H1 (cell line): ENCODE measurements around the gene GLP1R. TPM values are rescaled to one million over a fixed set of nuclear protein-coding genes. Genes with fewer than 3 reads are reported as not detected.

Source experiments
- CTCF ChIA-PET: fragments of 300-600 bp; sonication (Branson Sonifier 250); formaldehyde crosslinking; loops from one replicate; lab custom pipeline; 2021; ENCODE audit not compliant: partially characterized antibody; lab: Charles Lee
- POLR2A ChIA-PET: fragments of 300-600 bp; sonication (Branson Sonifier 250); formaldehyde crosslinking; loops from one replicate; lab custom pipeline; 2021; ENCODE audit warnings: inconsistent platforms; ENCODE audit not compliant: partially characterized antibody; lab: Charles Lee
- DNase-seq, 2 experiments: peaks; one replicate each; pipeline versions ENCODE4 v3.0.0 to v3.0.0-alpha.2; 2010 to 2022; ENCODE audit warnings: low spot score in 2 of 2, low read depth in 1 of 2, mixed read lengths in 1 of 2
- FAIRE-seq: peaks from 2 replicates; lab custom pipeline; 2011; peaks lifted over from hg19 to GRCh38; lab: Jason Lieb, UNC
- H2AFZ ChIP-seq: 2 replicates; pipeline ENCODE4 v1.8.1; 2012; ENCODE audit warnings: low read length, inconsistent platforms
- H2AK5ac ChIP-seq: 2 replicates; pipeline ENCODE4 v1.6.1; 2013; ENCODE audit warnings: low read depth, low read length
- H2BK120ac ChIP-seq: replicated peaks from 2 replicates; pipeline ENCODE3; 2013; ENCODE audit warnings: low read depth, low read length, inconsistent platforms
- H2BK12ac ChIP-seq: 2 replicates; pipeline ENCODE4 v1.6.1; 2013; ENCODE audit warnings: low read depth, low read length
- H2BK15ac ChIP-seq: 2 replicates; pipeline ENCODE4 v1.6.1; 2013; ENCODE audit warnings: low read length
- H2BK20ac ChIP-seq: 2 replicates; pipeline ENCODE4 v1.6.1; 2013; ENCODE audit warnings: low read length
- H2BK5ac ChIP-seq: 2 replicates; pipeline ENCODE4 v1.6.1; 2013; ENCODE audit warnings: low read depth, low read length
- H3K14ac ChIP-seq: 2 replicates; pipeline ENCODE4 v1.6.1; 2013; ENCODE audit warnings: inconsistent platforms; ENCODE audit not compliant: insufficient read length
- H3K18ac ChIP-seq: 2 replicates; pipeline ENCODE4 v1.6.1; 2013; ENCODE audit warnings: low read length; ENCODE audit errors: extremely low read depth
- H3K23ac ChIP-seq: 2 replicates; pipeline ENCODE4 v1.6.1; 2013; ENCODE audit warnings: inconsistent platforms; ENCODE audit not compliant: insufficient read length
- H3K23me2 ChIP-seq: 2 replicates; pipeline ENCODE4 v1.6.1; 2013; ENCODE audit warnings: low read depth, low read length
- H3K27ac ChIP-seq: 2 replicates; pipeline ENCODE4 v1.6.1; 2011; ENCODE audit warnings: low read depth, low read length, inconsistent platforms
- H3K27me3 ChIP-seq, 4 experiments: replicated peaks in 1 of 4; 1 replicate in 1 of 4; 2 replicates in 3 of 4; pipeline versions ENCODE4 v1.6.1 to v1.8.1; 2011 to 2013; ENCODE audit warnings: low read length in 3 of 4, mild to moderate bottlenecking in 3 of 4, inconsistent platforms in 2 of 4, mixed read lengths in 2 of 4, moderate library complexity in 1 of 4; ENCODE audit not compliant: control insufficient read depth in 3 of 4, insufficient read depth in 3 of 4; ENCODE audit errors: extremely low read depth in 1 of 4
- H3K36me3 ChIP-seq, 4 experiments: 2 replicates each; pipeline versions ENCODE4 v1.6.1 to v1.8.1; 2011 to 2013; ENCODE audit warnings: mild to moderate bottlenecking in 4 of 4, low read length in 3 of 4, moderate library complexity in 2 of 4, control low read depth in 1 of 4, inconsistent platforms in 1 of 4; ENCODE audit not compliant: insufficient read depth in 4 of 4, control insufficient read depth in 2 of 4
- H3K4ac ChIP-seq: replicated peaks from 2 replicates; pipeline ENCODE3; 2013; ENCODE audit warnings: low read length, low read depth, mixed read lengths, inconsistent platforms; ENCODE audit not compliant: insufficient read length
- H3K4me1 ChIP-seq, 4 experiments: replicated peaks in 1 of 4; 1 replicate in 1 of 4; 2 replicates in 3 of 4; pipeline versions ENCODE4 v1.6.1 to v1.8.1; 2011 to 2013; ENCODE audit warnings: low read length in 3 of 4, inconsistent platforms in 2 of 4, mixed read lengths in 1 of 4; ENCODE audit not compliant: insufficient read depth in 4 of 4, control insufficient read depth in 3 of 4
- H3K4me2 ChIP-seq, 2 experiments: 2 replicates each; pipeline versions ENCODE4 v1.6.1 to v1.8.1; 2011 to 2013; ENCODE audit warnings: low read depth in 2 of 2, low read length in 2 of 2, control low read depth in 1 of 2, inconsistent platforms in 1 of 2, mild to moderate bottlenecking in 1 of 2; ENCODE audit not compliant: insufficient read depth in 1 of 2
- H3K4me3 ChIP-seq, 4 experiments: fragments of 200-600, 300-600 bp in 1 of 4; sonication (generic), shearing (Covaris generic), sonication (Bioruptor Twin) in 1 of 4; 2 replicates each; pipeline versions ENCODE4 v1.5.1 to v1.8.1; 2011 to 2016; ENCODE audit warnings: low read length in 4 of 4, low read depth in 3 of 4, control low read depth in 2 of 4, inconsistent platforms in 2 of 4, mild to moderate bottlenecking in 2 of 4, mixed read lengths in 1 of 4, moderate library complexity in 1 of 4; ENCODE audit not compliant: insufficient read depth in 2 of 4; ENCODE audit errors: extremely low read depth in 1 of 4
- H3K56ac ChIP-seq: replicated peaks from 2 replicates; pipeline ENCODE3; 2013; ENCODE audit warnings: low read depth, mild to moderate bottlenecking, mixed read lengths, low read length, inconsistent platforms; ENCODE audit not compliant: insufficient read length
- H3K79me1 ChIP-seq: 2 replicates; pipeline ENCODE4 v1.6.1; 2013; ENCODE audit warnings: low read depth, low read length, control low read depth
- H3K79me2 ChIP-seq, 2 experiments: 2 replicates each; pipeline versions ENCODE4 v1.6.1 to v1.8.1; 2012 to 2013; ENCODE audit warnings: low read length in 2 of 2, mild to moderate bottlenecking in 2 of 2, inconsistent platforms in 1 of 2; ENCODE audit not compliant: insufficient read depth in 2 of 2, control insufficient read depth in 1 of 2
- H3K9ac ChIP-seq, 4 experiments: replicated peaks in 1 of 4; 1 replicate in 1 of 4; 2 replicates in 3 of 4; pipeline versions ENCODE4 v1.6.1 to v1.8.1; 2011 to 2013; ENCODE audit warnings: low read depth in 3 of 4, low read length in 3 of 4, control low read depth in 2 of 4, mild to moderate bottlenecking in 2 of 4, moderate library complexity in 2 of 4, inconsistent platforms in 1 of 4; ENCODE audit errors: extremely low read depth in 1 of 4
- H3K9me3 ChIP-seq, 2 experiments: 2 replicates each; pipeline versions ENCODE4 v1.6.1 to v1.8.1; 2012 to 2013; ENCODE audit warnings: mild to moderate bottlenecking in 2 of 2, moderate library complexity in 2 of 2, control low read depth in 1 of 2, inconsistent platforms in 1 of 2, low read depth in 1 of 2, low read length in 1 of 2, mixed read lengths in 1 of 2; ENCODE audit not compliant: insufficient read depth in 2 of 2
- H4K20me1 ChIP-seq, 2 experiments: replicated peaks in 1 of 2; 2 replicates each; pipeline versions ENCODE3 to v1.8.1; 2011 to 2013; ENCODE audit warnings: inconsistent platforms in 2 of 2, low read length in 2 of 2, mild to moderate bottlenecking in 1 of 2; ENCODE audit not compliant: insufficient read depth in 2 of 2, control insufficient read depth in 1 of 2
- H4K5ac ChIP-seq: 2 replicates; pipeline ENCODE4 v1.6.1; 2013; ENCODE audit warnings: low read length, low read depth, mixed read lengths, inconsistent platforms; ENCODE audit not compliant: insufficient read length
- H4K8ac ChIP-seq: 2 replicates; pipeline ENCODE4 v1.8.0; 2013; ENCODE audit warnings: mild to moderate bottlenecking, moderate library complexity, low read length, inconsistent platforms; ENCODE audit not compliant: insufficient read depth; ENCODE audit errors: extremely low read depth
- H4K91ac ChIP-seq: replicated peaks from 2 replicates; pipeline ENCODE3; 2013; ENCODE audit warnings: low read length, mixed read lengths, inconsistent platforms; ENCODE audit not compliant: insufficient read length
- CREB1 ChIP-seq: IDR thresholded peaks from 2 replicates; pipeline ENCODE4 v1.6.1; 2012; ENCODE audit warnings: inconsistent platforms
- CTBP2 ChIP-seq: IDR thresholded peaks from 2 replicates; pipeline ENCODE4 v1.7.0; 2011; ENCODE audit warnings: borderline replicate concordance, mild to moderate bottlenecking, moderate library complexity, mixed read lengths, low read length; ENCODE audit not compliant: insufficient read depth, insufficient read length
- EP300 ChIP-seq, 2 experiments: IDR thresholded peaks; 1 replicate in 1 of 2; 2 replicates in 1 of 2; pipeline ENCODE4 v1.6.1; 2011 to 2012; ENCODE audit warnings: low read depth in 2 of 2, low read length in 2 of 2, mild to moderate bottlenecking in 2 of 2, borderline replicate concordance in 1 of 2, inconsistent platforms in 1 of 2, moderate library complexity in 1 of 2
- GABPA ChIP-seq: IDR thresholded peaks from 2 replicates; pipeline ENCODE4 v1.6.1; 2011; ENCODE audit warnings: mild to moderate bottlenecking, low read length, moderate library complexity, borderline replicate concordance; ENCODE audit not compliant: insufficient read depth
- HDAC2 ChIP-seq, 2 experiments: fragments of 300-600 bp in 1 of 2; sonication (generic) in 1 of 2; IDR thresholded peaks; 2 replicates each; pipeline ENCODE4 v1.6.1; 2011 to 2012; ENCODE audit warnings: low read depth in 2 of 2, low read length in 2 of 2, mild to moderate bottlenecking in 2 of 2, moderate library complexity in 2 of 2, borderline replicate concordance in 1 of 2, inconsistent platforms in 1 of 2
- KDM5A ChIP-seq: fragments of 200-600 bp; IDR thresholded peaks from 2 replicates; pipeline ENCODE4 v1.7.1; 2012; ENCODE audit warnings: mild to moderate bottlenecking, low read length, inconsistent platforms, mixed read lengths
- SIRT6 ChIP-seq: IDR thresholded peaks from one replicate; pipeline ENCODE4 v1.7.1; 2012; ENCODE audit warnings: low read length, inconsistent platforms
- TBP ChIP-seq: IDR thresholded peaks from 2 replicates; pipeline ENCODE4 v1.6.1; 2011; ENCODE audit warnings: low read depth, low read length, improper control_type of control experiment
- YY1 ChIP-seq: IDR thresholded peaks from 2 replicates; pipeline ENCODE4 v1.6.1; 2011; ENCODE audit warnings: low read depth, mild to moderate bottlenecking, low read length
- WGBS, 2 experiments: shearing (Covaris generic) in 1 of 2; methylation state at CpG; one replicate each; pipeline versions ENCODE4 v1.1.6 to v1.1.7; 2013 to 2015; ENCODE audit warnings: low lambda C conversion rate in 2 of 2, mixed read lengths in 2 of 2, inconsistent platforms in 1 of 2, low coverage in 1 of 2, missing lambda C conversion rate in 1 of 2; ENCODE audit not compliant: insufficient replicate concordance in 2 of 2, insufficient coverage in 1 of 2, insufficient read length in 1 of 2; ENCODE audit errors: extremely low coverage in 1 of 2, missing lambda C conversion rate in 1 of 2; 5-methylcytosine and 5-hydroxymethylcytosine counted together
- polyA plus RNA-seq, 7 experiments: library from polyadenylated mRNA; depleted of rRNA in 3 of 7; stranded (reverse) in 5 of 7; unstranded in 2 of 7; fragments of >200 nt in 5 of 7; fragments of 200-250 nt in 2 of 7; gene quantifications; 1 replicate in 5 of 7; 2 replicates in 1 of 7; 4 replicates in 1 of 7; pipeline versions ENCODE4 v1.2.1 to v1.2.3, GENCODE V29; 2011 to 2013; ENCODE audit warnings: missing spikeins in 2 of 7, mixed read lengths in 2 of 7
- total RNA-seq: library from RNA; stranded (reverse); fragmentation: NEBNext Ultra II Directional; extraction: Animal tissue kit (Norgen Biotek cat#: 25700); gene quantifications from 2 replicates; pipeline ENCODE4 v1.2.1, GENCODE V29; 2021
- TF ChIP-seq, protein P1 (sequence below): IDR thresholded peaks from 2 replicates; pipeline ENCODE4 v1.6.1; 2011; ENCODE audit warnings: low read length, improper control_type of control experiment
- TF ChIP-seq, protein P2 (sequence below): IDR thresholded peaks from 2 replicates; pipeline ENCODE4 v1.6.1; 2011; ENCODE audit warnings: low read depth, mild to moderate bottlenecking, low read length; ENCODE audit not compliant: insufficient read depth

Gene GLP1R
- total and polyA plus RNA-seq, 2 of the 8 experiments (the other 6 are each of a cell fraction or from before 2014, with no cell fraction given) = 2.6 to 2.7 TPM

DNA sequence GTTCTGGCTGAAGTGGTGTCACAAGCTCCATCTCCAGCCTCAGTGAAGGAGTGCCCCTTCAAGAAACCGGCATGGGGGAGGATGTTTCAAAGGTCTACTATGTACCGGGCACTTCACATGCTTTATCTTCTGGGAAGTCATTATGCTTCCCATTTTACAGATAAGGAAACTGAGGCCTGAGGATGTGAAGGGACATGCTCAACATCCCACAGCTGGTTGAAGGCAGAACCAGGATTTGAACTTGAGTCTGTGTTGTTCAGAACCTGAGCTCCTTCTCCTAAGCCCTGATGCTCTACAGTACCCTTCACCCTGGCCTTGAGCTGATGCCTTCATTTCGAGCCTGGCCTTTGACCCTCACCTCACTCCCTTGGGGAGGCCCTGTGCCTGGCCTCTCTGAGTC lies 13.0 kb downstream of the GLP1R start:
- no peak overlapping the region for H2AFZ ChIP-seq
- no peak overlapping the region for H2BK12ac ChIP-seq
- no peak overlapping the region for H2BK15ac ChIP-seq
- no peak overlapping the region for H3K14ac ChIP-seq
- peaks cover 0 to 2% of the 10 kb centered on the region in 2 experiments for H4K20me1 ChIP-seq
- no peak overlapping the region for H2BK5ac ChIP-seq
- no peak overlapping the region for H2AK5ac ChIP-seq
- no peak overlapping the region for H4K91ac ChIP-seq
- H3K79me2 ChIP-seq = no peaks in the 10 kb centered on the region
- FAIRE-seq (no peak), DNase-seq (no peak)
- H3K79me1 ChIP-seq = no peaks in the 10 kb centered on the region
- H3K4me2 ChIP-seq = no peak overlapping the region
- H3K56ac ChIP-seq = no peak overlapping the region
- H3K9ac ChIP-seq = no peak overlapping the region; a peak in 1 of 7 replicates
- H2BK120ac ChIP-seq = no peak overlapping the region
- no peaks in the 10 kb centered on the region; the same call in 1 of the 2 replicates for H3K23me2 ChIP-seq
- peaks cover 0 to 3% (median 2%) of the 10 kb centered on the region in 4 experiments; a peak in 2 of 8 replicates for H3K36me3 ChIP-seq
- H3K27ac ChIP-seq = no peak overlapping the region
- H4K5ac ChIP-seq = no peak overlapping the region
- H2BK20ac ChIP-seq = no peak overlapping the region
- no peaks in the 10 kb centered on the region for H3K9me3 ChIP-seq
- no peak overlapping the region for H3K23ac ChIP-seq
- H3K4me3 ChIP-seq = no peak overlapping the region
- no peak overlapping the region; the same call in 1 of the 2 replicates for H4K8ac ChIP-seq
- CTCF ChIA-PET = interaction anchor here (0.9 to 5.1 kb wide), 15 partner anchors 12 to 249 kb away, joined by 3 to 28 read pairs (median 5); no protein-coding TSS in a partner anchor
- no peak overlapping the region for H3K4ac ChIP-seq
- no peaks in the 10 kb centered on the region for H3K4me1 ChIP-seq
- POLR2A ChIA-PET = interaction anchor here (1.6 kb wide), 1 partner anchor 13 kb away, joined by 5 read pairs; no protein-coding TSS in a partner anchor
- no peaks in the 10 kb centered on the region for H3K27me3 ChIP-seq
- H3K18ac ChIP-seq = no peak overlapping the region
- 94% methylated on average over 3 of the region's 3 CpGs; no CpG with 5 or more reads in 1 of the 2 experiments for whole genome bisulfite sequencing, 2 experiments
- TF ChIP-seq EP300 (IDR thresholded peaks at IDR 0.05; ENCODE audit: borderline replicate concordance in 1 of 2, low read depth in 2 of 2, low read length in 2 of 2) (no peak), YY1 (no peak), CTBP2 (no peak), KDM5A (no peak), GABPA (no peak), SIRT6 (no peak), CREB1 (no peak), TBP (no peak), HDAC2 (IDR thresholded peaks at IDR 0.05; ENCODE audit: borderline replicate concordance in 1 of 2, low read depth in 2 of 2, low read length in 2 of 2) (no peak)
- TF ChIP-seq, protein P1, sequence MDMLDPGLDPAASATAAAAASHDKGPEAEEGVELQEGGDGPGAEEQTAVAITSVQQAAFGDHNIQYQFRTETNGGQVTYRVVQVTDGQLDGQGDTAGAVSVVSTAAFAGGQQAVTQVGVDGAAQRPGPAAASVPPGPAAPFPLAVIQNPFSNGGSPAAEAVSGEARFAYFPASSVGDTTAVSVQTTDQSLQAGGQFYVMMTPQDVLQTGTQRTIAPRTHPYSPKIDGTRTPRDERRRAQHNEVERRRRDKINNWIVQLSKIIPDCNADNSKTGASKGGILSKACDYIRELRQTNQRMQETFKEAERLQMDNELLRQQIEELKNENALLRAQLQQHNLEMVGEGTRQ = no peak
- TF ChIP-seq, protein P2, sequence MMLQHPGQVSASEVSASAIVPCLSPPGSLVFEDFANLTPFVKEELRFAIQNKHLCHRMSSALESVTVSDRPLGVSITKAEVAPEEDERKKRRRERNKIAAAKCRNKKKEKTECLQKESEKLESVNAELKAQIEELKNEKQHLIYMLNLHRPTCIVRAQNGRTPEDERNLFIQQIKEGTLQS = no peak
